ENCODE data around the gene MYH7.

MYH7 gene

DNA sequence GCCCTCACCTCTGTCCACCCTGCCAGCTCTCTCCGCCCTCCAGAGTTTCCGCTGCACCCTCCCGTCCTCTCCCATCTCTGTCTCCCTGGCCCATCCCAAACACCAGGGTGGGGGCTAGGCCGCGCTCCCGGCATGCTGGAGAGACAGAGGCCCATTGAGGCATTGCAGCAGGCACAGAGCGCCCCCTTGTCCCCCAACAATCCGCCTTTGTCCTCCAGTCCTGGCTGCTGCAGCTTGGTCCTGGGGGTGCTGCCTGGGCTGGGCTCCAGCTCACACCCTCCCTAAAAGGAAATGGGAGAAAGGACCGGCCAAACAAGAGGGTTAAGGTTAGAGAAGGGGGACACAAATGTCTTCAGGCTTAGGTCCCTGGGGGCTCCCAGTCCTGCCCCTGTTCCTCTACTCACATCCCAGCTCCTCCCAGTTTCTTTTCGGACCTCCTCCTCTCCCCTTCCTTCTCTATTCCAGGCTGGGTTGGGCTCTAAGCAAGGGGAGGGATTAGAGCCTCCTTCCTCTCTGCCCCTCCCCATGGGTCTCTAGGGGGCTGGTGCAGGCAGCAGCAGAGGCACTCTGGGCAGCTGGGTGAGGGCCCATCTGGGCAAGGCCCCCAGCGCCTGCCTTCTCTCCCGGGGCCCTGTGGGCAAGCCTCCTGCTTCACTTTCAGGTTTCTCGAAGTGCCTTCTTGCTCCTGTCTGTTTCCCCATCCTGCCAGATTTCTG is 58.8 kb downstream of the MYH7 start, which contains the start of gene CMTM5:
Gene CMTM5, plus strand, starts transcription at position 565 of the 716 bp plus-strand sequence. CDS start 206 bp downstream, outside the sequence.
- H3K27me3 ChIP-seq, result peaks cover 6% of the 10 kb centered on the region
- H3K4me3 ChIP-seq (ENCODE audit: low read depth in 1 of 2, low read length in 1 of 2), result no peak within 1 kb of the TSS
- no peaks in the 10 kb centered on the region for H3K4me1 ChIP-seq (ENCODE audit: control insufficient read depth in 1 of 2, insufficient read depth in 1 of 2, low read depth in 1 of 2, low read length in 1 of 2)
- TF ChIP-seq, protein P1, sequence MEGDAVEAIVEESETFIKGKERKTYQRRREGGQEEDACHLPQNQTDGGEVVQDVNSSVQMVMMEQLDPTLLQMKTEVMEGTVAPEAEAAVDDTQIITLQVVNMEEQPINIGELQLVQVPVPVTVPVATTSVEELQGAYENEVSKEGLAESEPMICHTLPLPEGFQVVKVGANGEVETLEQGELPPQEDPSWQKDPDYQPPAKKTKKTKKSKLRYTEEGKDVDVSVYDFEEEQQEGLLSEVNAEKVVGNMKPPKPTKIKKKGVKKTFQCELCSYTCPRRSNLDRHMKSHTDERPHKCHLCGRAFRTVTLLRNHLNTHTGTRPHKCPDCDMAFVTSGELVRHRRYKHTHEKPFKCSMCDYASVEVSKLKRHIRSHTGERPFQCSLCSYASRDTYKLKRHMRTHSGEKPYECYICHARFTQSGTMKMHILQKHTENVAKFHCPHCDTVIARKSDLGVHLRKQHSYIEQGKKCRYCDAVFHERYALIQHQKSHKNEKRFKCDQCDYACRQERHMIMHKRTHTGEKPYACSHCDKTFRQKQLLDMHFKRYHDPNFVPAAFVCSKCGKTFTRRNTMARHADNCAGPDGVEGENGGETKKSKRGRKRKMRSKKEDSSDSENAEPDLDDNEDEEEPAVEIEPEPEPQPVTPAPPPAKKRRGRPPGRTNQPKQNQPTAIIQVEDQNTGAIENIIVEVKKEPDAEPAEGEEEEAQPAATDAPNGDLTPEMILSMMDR (IDR thresholded peaks at IDR 0.05), result no peak
- no peak within 1 kb of the TSS for H3K27ac ChIP-seq
- H3K9me3 ChIP-seq, result no peaks in the 10 kb centered on the region
- no peaks in the 10 kb centered on the region for H3K36me3 ChIP-seq

DNA sequence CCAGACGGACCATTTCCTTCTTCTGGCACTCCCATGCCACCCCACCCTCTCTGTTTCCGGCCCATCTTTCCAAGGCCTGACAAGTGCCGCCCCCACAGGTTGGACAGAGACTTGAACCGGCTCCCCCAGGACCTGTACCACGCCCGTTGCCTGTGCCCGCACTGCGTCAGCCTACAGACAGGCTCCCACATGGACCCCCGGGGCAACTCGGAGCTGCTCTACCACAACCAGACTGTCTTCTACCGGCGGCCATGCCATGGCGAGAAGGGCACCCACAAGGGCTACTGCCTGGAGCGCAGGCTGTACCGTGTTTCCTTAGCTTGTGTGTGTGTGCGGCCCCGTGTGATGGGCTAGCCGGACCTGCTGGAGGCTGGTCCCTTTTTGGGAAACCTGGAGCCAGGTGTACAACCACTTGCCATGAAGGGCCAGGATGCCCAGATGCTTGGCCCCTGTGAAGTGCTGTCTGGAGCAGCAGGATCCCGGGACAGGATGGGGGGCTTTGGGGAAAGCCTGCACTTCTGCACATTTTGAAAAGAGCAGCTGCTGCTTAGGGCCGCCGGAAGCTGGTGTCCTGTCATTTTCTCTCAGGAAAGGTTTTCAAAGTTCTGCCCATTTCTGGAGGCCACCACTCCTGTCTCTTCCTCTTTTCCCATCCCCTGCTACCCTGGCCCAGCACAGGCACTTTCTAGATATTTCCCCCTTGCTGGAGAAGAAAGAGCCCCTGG is 59.8 kb downstream of the MYH7 start:
- Histone ChIP-seq H3K4me3 (ENCODE audit: low read depth in 1 of 2, low read length in 1 of 2) (no peak overlapping the region), H3K27me3 (peaks cover 6% of the 10 kb centered on the region), H3K9me3 (no peaks in the 10 kb centered on the region), H3K27ac (no peak overlapping the region), H3K4me1 (ENCODE audit: control insufficient read depth in 1 of 2, insufficient read depth in 1 of 2, low read depth in 1 of 2, low read length in 1 of 2) (no peaks in the 10 kb centered on the region), H3K36me3 (no peaks in the 10 kb centered on the region)
- TF ChIP-seq, protein P1 (IDR thresholded peaks at IDR 0.05), result no peak

DNA sequence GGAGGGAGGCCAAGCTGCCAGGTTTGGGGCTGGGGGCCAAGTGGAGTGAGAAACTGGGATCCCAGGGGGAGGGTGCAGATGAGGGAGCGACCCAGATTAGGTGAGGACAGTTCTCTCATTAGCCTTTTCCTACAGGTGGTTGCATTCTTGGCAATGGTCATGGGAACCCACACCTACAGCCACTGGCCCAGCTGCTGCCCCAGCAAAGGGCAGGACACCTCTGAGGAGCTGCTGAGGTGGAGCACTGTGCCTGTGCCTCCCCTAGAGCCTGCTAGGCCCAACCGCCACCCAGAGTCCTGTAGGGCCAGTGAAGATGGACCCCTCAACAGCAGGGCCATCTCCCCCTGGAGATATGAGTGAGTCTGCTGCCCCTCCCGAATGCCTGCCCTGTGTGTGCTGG is 62.4 kb downstream of the MYH7 start:
- no peak overlapping the region for H3K27ac ChIP-seq
- H3K27me3 ChIP-seq, result peaks cover 31% of the 10 kb centered on the region
- H3K9me3 ChIP-seq, result no peaks in the 10 kb centered on the region
- H3K4me3 ChIP-seq (ENCODE audit: low read depth in 1 of 2, low read length in 1 of 2), result no peak overlapping the region
- TF ChIP-seq, protein P1 (IDR thresholded peaks at IDR 0.05), result no peak
- no peaks in the 10 kb centered on the region for H3K36me3 ChIP-seq
- no peaks in the 10 kb centered on the region for H3K4me1 ChIP-seq (ENCODE audit: control insufficient read depth in 1 of 2, insufficient read depth in 1 of 2, low read depth in 1 of 2, low read length in 1 of 2)

DNA sequence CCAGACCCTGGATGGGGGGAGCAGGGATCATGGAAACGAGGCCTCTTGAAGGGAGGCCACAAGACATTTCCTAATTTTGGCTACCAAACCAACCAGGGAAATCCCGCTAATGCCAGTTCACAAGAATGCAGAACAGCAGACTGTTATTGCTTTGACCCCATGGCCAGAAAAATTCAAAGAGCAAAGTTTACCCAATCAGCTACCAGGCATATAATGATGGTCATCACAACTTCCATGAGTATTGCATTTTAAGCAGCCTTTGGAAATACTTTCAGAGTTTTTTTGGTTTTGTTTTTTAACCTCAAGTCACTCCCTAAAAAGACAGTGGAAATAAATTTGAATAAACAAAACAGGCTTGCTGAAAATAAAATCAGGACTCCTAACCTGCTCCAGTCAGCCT is 63.0 kb downstream of the MYH7 start, which contains the start of gene IL25:
Gene IL25, plus strand, starts transcription at position 301 of the 400 bp plus-strand sequence.
- Histone ChIP-seq H3K4me3 (ENCODE audit: low read depth in 1 of 2, low read length in 1 of 2) (no peak within 1 kb of the TSS), H3K36me3 (no peaks in the 10 kb centered on the region), H3K9me3 (no peaks in the 10 kb centered on the region), H3K4me1 (ENCODE audit: control insufficient read depth in 1 of 2, insufficient read depth in 1 of 2, low read depth in 1 of 2, low read length in 1 of 2) (no peaks in the 10 kb centered on the region), H3K27ac (no peak within 1 kb of the TSS), H3K27me3 (peaks cover 34% of the 10 kb centered on the region)
- TF ChIP-seq, protein P1 (IDR thresholded peaks at IDR 0.05), result no peak

DNA sequence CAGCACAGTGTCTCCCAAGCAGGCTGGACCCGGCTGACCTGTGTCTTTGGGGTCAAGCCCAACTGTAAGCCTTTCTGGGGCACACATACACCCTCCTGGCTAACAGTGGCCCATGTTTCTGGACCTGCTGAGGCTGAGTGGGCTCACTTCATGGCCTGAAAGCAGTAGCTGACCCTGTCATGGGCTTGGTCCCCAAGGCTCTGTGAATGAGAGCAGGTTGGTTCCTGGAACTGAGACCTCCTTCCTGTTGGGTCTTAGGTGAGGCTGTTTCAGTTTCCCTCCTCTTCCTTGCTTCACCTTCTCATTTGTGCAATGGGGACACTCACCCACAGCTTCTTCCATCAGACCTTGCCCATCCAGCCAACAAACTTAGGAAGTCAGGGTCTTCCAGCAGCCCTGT is 63.6 kb downstream of the MYH7 start:
- H3K36me3 ChIP-seq, result no peaks in the 10 kb centered on the region

More for the DNA sequence above, 63.6 kb downstream of the MYH7 start:
- TF ChIP-seq, protein P1 (IDR thresholded peaks at IDR 0.05), result no peak
- no peak overlapping the region for H3K4me3 ChIP-seq (ENCODE audit: low read depth in 1 of 2, low read length in 1 of 2)
- no peaks in the 10 kb centered on the region for H3K9me3 ChIP-seq
- H3K27me3 ChIP-seq, result peaks cover 37% of the 10 kb centered on the region
- H3K27ac ChIP-seq, result no peak overlapping the region
- H3K4me1 ChIP-seq (ENCODE audit: control insufficient read depth in 1 of 2, insufficient read depth in 1 of 2, low read depth in 1 of 2, low read length in 1 of 2), result no peaks in the 10 kb centered on the region

Data from neutrophil (primary cell).